ENCODE data around the gene TCAP.

Gene TCAP

GRCh38 chr17:39633570-39634183 is 31.5 kb upstream of the TCAP start:
- TF ChIP-seq, protein P1, sequence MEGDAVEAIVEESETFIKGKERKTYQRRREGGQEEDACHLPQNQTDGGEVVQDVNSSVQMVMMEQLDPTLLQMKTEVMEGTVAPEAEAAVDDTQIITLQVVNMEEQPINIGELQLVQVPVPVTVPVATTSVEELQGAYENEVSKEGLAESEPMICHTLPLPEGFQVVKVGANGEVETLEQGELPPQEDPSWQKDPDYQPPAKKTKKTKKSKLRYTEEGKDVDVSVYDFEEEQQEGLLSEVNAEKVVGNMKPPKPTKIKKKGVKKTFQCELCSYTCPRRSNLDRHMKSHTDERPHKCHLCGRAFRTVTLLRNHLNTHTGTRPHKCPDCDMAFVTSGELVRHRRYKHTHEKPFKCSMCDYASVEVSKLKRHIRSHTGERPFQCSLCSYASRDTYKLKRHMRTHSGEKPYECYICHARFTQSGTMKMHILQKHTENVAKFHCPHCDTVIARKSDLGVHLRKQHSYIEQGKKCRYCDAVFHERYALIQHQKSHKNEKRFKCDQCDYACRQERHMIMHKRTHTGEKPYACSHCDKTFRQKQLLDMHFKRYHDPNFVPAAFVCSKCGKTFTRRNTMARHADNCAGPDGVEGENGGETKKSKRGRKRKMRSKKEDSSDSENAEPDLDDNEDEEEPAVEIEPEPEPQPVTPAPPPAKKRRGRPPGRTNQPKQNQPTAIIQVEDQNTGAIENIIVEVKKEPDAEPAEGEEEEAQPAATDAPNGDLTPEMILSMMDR (IDR thresholded peaks at IDR 0.05), result no peak

GRCh38 chr17:39634384-39634871 is 30.7 kb upstream of the TCAP start:
- TF ChIP-seq, protein P1 (IDR thresholded peaks at IDR 0.05), result peak; percentile 81

DNA sequence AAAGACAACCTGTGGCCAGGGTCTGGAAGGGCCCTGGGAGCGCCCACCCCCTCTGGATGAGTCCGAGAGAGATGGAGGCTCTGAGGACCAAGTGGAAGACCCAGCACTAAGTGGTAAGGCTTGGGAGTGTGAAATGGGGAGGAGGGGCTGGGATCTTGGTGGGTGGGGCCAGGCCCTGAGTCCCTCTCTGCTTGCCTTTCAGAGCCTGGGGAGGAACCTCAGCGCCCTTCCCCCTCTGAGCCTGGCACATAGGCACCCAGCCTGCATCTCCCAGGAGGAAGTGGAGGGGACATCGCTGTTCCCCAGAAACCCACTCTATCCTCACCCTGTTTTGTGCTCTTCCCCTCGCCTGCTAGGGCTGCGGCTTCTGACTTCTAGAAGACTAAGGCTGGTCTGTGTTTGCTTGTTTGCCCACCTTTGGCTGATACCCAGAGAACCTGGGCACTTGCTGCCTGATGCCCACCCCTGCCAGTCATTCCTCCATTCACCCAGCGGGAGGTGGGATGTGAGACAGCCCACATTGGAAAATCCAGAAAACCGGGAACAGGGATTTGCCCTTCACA is 29.5 kb upstream of the TCAP start:
- TF ChIP-seq, protein P1 (IDR thresholded peaks at IDR 0.05), result no peak

DNA sequence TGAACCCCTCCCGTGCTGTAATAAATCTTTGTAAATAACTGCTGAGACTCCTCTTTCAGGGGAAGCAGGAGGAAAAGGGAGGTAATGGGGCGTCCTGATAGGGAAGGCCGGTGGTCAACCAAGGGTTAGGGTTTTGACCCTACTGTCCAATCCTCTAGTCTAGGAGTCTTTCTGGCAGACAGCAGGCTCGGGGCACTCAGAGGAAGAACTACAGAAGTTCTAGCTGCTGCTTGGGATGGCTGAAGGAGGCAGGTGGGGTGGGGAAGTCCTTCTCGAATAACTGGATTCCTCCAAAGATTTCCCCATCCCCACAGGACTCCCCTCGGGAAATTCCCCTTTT is 28.6 kb upstream of the TCAP start:
- TF ChIP-seq, protein P1 (IDR thresholded peaks at IDR 0.05), result no peak

DNA sequence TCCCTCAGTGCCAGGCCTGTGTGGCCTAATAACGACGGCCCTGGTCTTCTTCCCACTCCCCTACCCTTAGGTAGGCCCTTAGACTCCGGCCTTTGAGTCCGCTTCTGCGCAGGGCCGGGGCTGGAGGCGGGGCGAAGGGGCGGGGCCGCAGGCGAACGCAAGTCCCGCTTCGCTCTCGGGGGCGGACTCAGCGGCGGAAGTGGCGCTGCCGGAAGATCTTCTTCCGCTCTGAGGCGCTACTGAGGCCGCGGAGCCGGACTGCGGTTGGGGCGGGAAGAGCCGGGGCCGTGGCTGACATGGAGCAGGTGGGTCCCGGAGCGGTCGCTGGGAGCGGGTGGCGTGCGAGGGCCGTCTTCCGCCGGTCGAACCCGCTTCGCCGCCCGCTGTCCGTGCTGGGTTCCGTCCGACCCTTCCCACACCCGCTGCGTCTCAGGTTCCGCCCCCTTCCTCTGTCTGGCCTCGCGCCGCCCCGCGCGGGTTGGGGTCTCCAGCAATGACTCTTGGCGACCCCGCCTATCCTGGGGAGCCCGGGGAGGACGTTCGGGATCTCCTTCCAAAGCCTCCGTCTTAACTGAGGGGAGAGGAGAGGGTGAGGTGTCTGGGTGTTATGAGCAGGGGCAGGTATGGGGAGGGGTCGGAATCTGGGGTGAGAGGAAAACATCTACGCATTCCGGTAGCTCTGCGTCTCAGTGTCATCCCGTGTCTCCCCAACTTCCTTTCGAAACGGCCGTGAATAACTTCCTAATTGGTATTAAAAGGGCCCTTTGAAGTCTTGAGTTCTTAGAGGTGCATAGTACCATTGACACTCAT is 28.0 kb upstream of the TCAP start, which contains the start of gene STARD3:
STARD3 (plus strand) TSS at position 218 of the 810 bp plus-strand sequence. CDS start 16,388 bp downstream, outside the sequence.
- TF ChIP-seq, protein P1 (IDR thresholded peaks at IDR 0.05), result no peak; the same call in 1 of the 2 replicates

DNA sequence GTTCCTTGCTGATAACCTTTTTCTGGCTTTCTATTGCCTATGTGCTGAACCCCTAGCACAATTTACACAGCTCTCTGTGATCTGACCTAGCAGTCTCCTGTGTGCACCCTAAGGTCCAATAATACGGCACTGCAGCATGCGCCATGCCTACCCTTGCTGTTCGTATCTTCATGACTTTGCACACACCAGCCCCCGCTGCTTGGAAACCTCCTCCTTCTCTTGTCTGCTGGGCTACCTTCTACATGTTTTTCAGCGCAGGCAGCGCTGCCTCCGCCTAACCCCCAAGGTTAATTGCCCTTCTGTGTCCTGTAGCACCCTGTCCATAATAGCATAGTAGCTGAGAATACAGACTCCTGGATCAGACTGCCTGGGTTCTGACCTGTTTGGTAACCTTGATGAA is 26.8 kb upstream of the TCAP start:
- TF ChIP-seq, protein P1 (IDR thresholded peaks at IDR 0.05), result no peak

GRCh38 chr17:39639043-39639442 is 26.1 kb upstream of the TCAP start:
- TF ChIP-seq, protein P1 (IDR thresholded peaks at IDR 0.05), result no peak

Measured in LNCAP (cell line).